Fibroblast of pulmonary artery (primary cell): ENCODE measurements around the gene CAPSL.

Experiments used
- DNase-seq: peaks from one replicate; pipeline ENCODE4 v3.0.0-alpha.2; 2010; ENCODE audit warnings: low read depth
- H3K4me3 ChIP-seq: replicated peaks from 2 replicates; pipeline ENCODE4 v1.5.1; 2011; ENCODE audit warnings: low read depth, mild to moderate bottlenecking, control low read depth, low read length, moderate library complexity
- CTCF ChIP-seq: IDR thresholded peaks from 2 replicates; pipeline ENCODE4 v1.5.1; 2011; ENCODE audit warnings: mild to moderate bottlenecking, control low read depth, low read length, inconsistent platforms; ENCODE audit errors: missing control alignments

The CAPSL gene

GRCh38 chr5:35884773-35885172 is 53.6 kb downstream of the CAPSL start:
- TF ChIP-seq CTCF = no peak
- no peak for DNase-seq
- H3K4me3 ChIP-seq = no peak overlapping the region

- H3K4me3 ChIP-seq = no peak overlapping the region
- DNase-seq = peak; percentile 64
- TF ChIP-seq CTCF = no peak
Observed at GRCh38 chr5:35884191-35884769, 54.1 kb downstream of the CAPSL start.

- no peak for DNase-seq
- TF ChIP-seq CTCF = no peak
- no peak overlapping the region for H3K4me3 ChIP-seq
Observed at GRCh38 chr5:35881758-35882157, 56.7 kb downstream of the CAPSL start.

GRCh38 chr5:35880156-35880555 is 58.3 kb downstream of the CAPSL start:
- no peak overlapping the region for H3K4me3 ChIP-seq
- no peak for DNase-seq
- no peak for TF ChIP-seq CTCF

GRCh38 chr5:35879649-35880048 is 58.8 kb downstream of the CAPSL start:
- no peak for DNase-seq
- H3K4me3 ChIP-seq = no peak overlapping the region
- no peak for TF ChIP-seq CTCF

GRCh38 chr5:35879096-35879495 is 59.3 kb downstream of the CAPSL start:
- TF ChIP-seq CTCF = no peak
- H3K4me3 ChIP-seq = no peak overlapping the region
- no peak for DNase-seq

GRCh38 chr5:35878079-35878478 is 60.3 kb downstream of the CAPSL start:
- H3K4me3 ChIP-seq = no peak overlapping the region
- TF ChIP-seq CTCF = no peak
- DNase-seq = no peak
